ENCODE results near the gene LOXL1. TPM values are rescaled to one million over a fixed set of nuclear protein-coding genes. Genes with fewer than 3 reads are reported as not detected.
"Not testable (repeated sequence)": the region's sequence is repeated elsewhere in the genome, so short reads cannot be mapped to it uniquely, and the experiment has no call there.

The LOXL1 gene
- total RNA-seq, 1 donor from 2014 or later = 11.1 TPM

- Histone ChIP-seq H3K27me3 (no peaks in the 10 kb centered on the region), H3K36me3 (no peaks in the 10 kb centered on the region), H3K4me1 (peaks cover 17% of the 10 kb centered on the region), H3K9me3 (no peaks in the 10 kb centered on the region), H3K27ac (no peak overlapping the region), H3K4me3 (no peak overlapping the region)
- TF ChIP-seq CTCF (IDR thresholded peaks at IDR 0.05) = no peak
- no peak for DNase-seq
- no peak for ATAC-seq
- intact Hi-C loops (cut with DNase I) = no loop called here
Observed at GRCh38 chr15:73968461-73968860, 42.2 kb downstream of the LOXL1 start.

GRCh38 chr15:73969151-73969759 lies 43.0 kb downstream of the LOXL1 start:
- no peak for TF ChIP-seq CTCF (IDR thresholded peaks at IDR 0.05)
- intact Hi-C loops (cut with DNase I) = no loop called here
- DNase-seq (peak; percentile 31), ATAC-seq (no peak)
- H3K4me3 ChIP-seq = no peak overlapping the region
- no peak overlapping the region for H3K27ac ChIP-seq
- no peaks in the 10 kb centered on the region for H3K9me3 ChIP-seq
- H3K27me3 ChIP-seq = no peaks in the 10 kb centered on the region
- no peaks in the 10 kb centered on the region for H3K36me3 ChIP-seq
- peaks cover 17% of the 10 kb centered on the region for H3K4me1 ChIP-seq

- H3K4me1 ChIP-seq = peaks cover 8% of the 10 kb centered on the region
- no peaks in the 10 kb centered on the region for H3K9me3 ChIP-seq
- no peaks in the 10 kb centered on the region for H3K36me3 ChIP-seq
- peak; percentile 98 for ATAC-seq
- intact Hi-C loops (cut with DNase I) = no loop called here
- peak; percentile 88 for DNase-seq
- TF ChIP-seq CTCF (IDR thresholded peaks at IDR 0.05) = peak; percentile 81
- H3K4me3 ChIP-seq = peak overlapping the region; percentile 19
- H3K27ac ChIP-seq = no peak overlapping the region
- peaks cover 5% of the 10 kb centered on the region for H3K27me3 ChIP-seq
Observed at GRCh38 chr15:73972984-73973682, 46.9 kb downstream of the LOXL1 start.

- H3K4me3 ChIP-seq; intact Hi-C loops (cut with DNase I): not testable (repeated sequence)
- DNase-seq = peak; percentile 43
Observed at GRCh38 chr15:73973683-73974200, 47.5 kb downstream of the LOXL1 start.

GRCh38 chr15:73975440-73976125 lies 49.3 kb downstream of the LOXL1 start:
- H3K27me3 ChIP-seq; H3K36me3 ChIP-seq; H3K4me1 ChIP-seq; H3K27ac ChIP-seq; H3K9me3 ChIP-seq; H3K4me3 ChIP-seq; intact Hi-C loops (cut with DNase I); ATAC-seq: not testable (repeated sequence)
- peak; percentile 23 for DNase-seq

More at GRCh38 chr15:73973683-73974200, 47.5 kb downstream of the LOXL1 start:
- not testable (repeated sequence) for H3K27ac ChIP-seq, ATAC-seq, H3K27me3 ChIP-seq, H3K9me3 ChIP-seq, H3K4me1 ChIP-seq, H3K36me3 ChIP-seq

- Histone ChIP-seq H3K4me1 (peaks cover 31% of the 10 kb centered on the region), H3K36me3 (no peaks in the 10 kb centered on the region), H3K27me3 (peaks cover 5% of the 10 kb centered on the region), H3K27ac (no peak overlapping the region), H3K9me3 (no peaks in the 10 kb centered on the region), H3K4me3 (no peak overlapping the region)
- ATAC-seq (no peak), DNase-seq (no peak)
- intact Hi-C loops (cut with DNase I) = no loop called here
- no peak for TF ChIP-seq CTCF (IDR thresholded peaks at IDR 0.05)
Observed at GRCh38 chr15:73978896-73979295, 52.6 kb downstream of the LOXL1 start.

All from upper lobe of right lung (tissue), 1 donor.